Measurements from ENCODE around the gene ELF1.
"Not testable (repeated sequence)": the region's sequence is repeated elsewhere in the genome, so short reads cannot be mapped to it uniquely, and the experiment has no call there.

Gene ELF1

GRCh38 chr13:40910324-40911050, 108.6 kb downstream of the ELF1 start:
- no peak for DNase-seq (ENCODE audit: extremely low spot score, insufficient read length, low read depth)
- FAIRE-seq, result peak; percentile 64

GRCh38 chr13:40909541-40910200, 109.4 kb downstream of the ELF1 start:
- FAIRE-seq, result not testable (repeated sequence)

GRCh38 chr13:40908546-40908945, 110.6 kb downstream of the ELF1 start:
- no peak for DNase-seq (ENCODE audit: extremely low spot score, insufficient read length, low read depth)
- FAIRE-seq, result no peak

More at GRCh38 chr13:40909541-40910200, 109.4 kb downstream of the ELF1 start:
- DNase-seq (ENCODE audit: extremely low spot score, insufficient read length, low read depth), result not testable (repeated sequence)

- not testable (repeated sequence) for FAIRE-seq
Measured at GRCh38 chr13:40901032-40901431, 118.1 kb downstream of the ELF1 start.

GRCh38 chr13:40900568-40900967, 118.5 kb downstream of the ELF1 start:
- FAIRE-seq; DNase-seq (ENCODE audit: extremely low spot score, insufficient read length, low read depth): not testable (repeated sequence)

More at GRCh38 chr13:40901032-40901431, 118.1 kb downstream of the ELF1 start:
- DNase-seq (ENCODE audit: extremely low spot score, insufficient read length, low read depth), result not testable (repeated sequence)

GRCh38 chr13:40897053-40897452, 122.1 kb downstream of the ELF1 start:
- FAIRE-seq (no peak), DNase-seq (ENCODE audit: extremely low spot score, insufficient read length, low read depth) (no peak)

- DNase-seq (ENCODE audit: extremely low spot score, insufficient read length, low read depth) (no peak), FAIRE-seq (no peak)
Measured at GRCh38 chr13:40895227-40896184, 123.6 kb downstream of the ELF1 start.

- FAIRE-seq; DNase-seq (ENCODE audit: extremely low spot score, insufficient read length, low read depth): not testable (repeated sequence)
Measured at GRCh38 chr13:40893573-40893972, 125.5 kb downstream of the ELF1 start.

GRCh38 chr13:40886017-40886416, 133.1 kb downstream of the ELF1 start:
- DNase-seq (ENCODE audit: extremely low spot score, insufficient read length, low read depth), result no peak
- FAIRE-seq, result no peak

GRCh38 chr13:40884175-40884574, 134.9 kb downstream of the ELF1 start:
- not testable (repeated sequence) for FAIRE-seq

More at GRCh38 chr13:40884175-40884574, 134.9 kb downstream of the ELF1 start:
- not testable (repeated sequence) for DNase-seq (ENCODE audit: extremely low spot score, insufficient read length, low read depth)

Measured in GM18507 (cell line).